Iris pigment epithelial cell (primary cell): ENCODE results near the gene CWC27.

Experiments used
- DNase-seq: peaks from one replicate; pipeline ENCODE4 v3.0.0-alpha.2; 2011; ENCODE audit warnings: low read depth

The CWC27 gene, protein sequence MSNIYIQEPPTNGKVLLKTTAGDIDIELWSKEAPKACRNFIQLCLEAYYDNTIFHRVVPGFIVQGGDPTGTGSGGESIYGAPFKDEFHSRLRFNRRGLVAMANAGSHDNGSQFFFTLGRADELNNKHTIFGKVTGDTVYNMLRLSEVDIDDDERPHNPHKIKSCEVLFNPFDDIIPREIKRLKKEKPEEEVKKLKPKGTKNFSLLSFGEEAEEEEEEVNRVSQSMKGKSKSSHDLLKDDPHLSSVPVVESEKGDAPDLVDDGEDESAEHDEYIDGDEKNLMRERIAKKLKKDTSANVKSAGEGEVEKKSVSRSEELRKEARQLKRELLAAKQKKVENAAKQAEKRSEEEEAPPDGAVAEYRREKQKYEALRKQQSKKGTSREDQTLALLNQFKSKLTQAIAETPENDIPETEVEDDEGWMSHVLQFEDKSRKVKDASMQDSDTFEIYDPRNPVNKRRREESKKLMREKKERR

GRCh38 chr5:64768358-64769312 lies at the start of gene CWC27, which contains the start of gene SREK1IP1:
TSS of gene CWC27 (plus strand) at chr5:64768930. CDS start at chr5:64769147, 217 bp downstream.
TSS of gene SREK1IP1 (minus strand) at chr5:64768691. CDS start at chr5:64768517, 174 bp downstream.
- DNase-seq, result peak; percentile 95

- DNase-seq, result no peak
Measured at GRCh38 chr5:64722588-64722987, 46.1 kb upstream of the CWC27 start.

- no peak for DNase-seq
Measured at GRCh38 chr5:64727150-64727549, 41.6 kb upstream of the CWC27 start.

- DNase-seq, result no peak
Measured at GRCh38 chr5:64742411-64742810, 26.3 kb upstream of the CWC27 start.

DNA sequence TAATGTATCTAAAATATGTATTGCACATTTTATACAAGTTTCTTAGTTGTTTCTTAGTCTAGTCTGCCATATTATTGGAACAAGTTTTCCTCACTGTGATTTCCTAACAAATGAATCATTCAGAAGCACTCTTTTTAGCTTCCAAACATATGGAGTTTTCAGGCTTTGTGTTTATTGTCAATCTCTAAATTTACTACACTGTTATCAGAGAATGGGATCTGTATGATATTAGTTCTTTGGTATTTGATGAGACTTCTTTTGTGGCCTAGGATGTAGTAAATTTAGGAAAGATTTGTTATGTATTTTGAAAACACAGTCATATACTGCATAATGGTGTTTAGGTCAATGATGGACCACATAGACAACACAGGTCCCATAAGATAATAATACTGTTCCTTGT lies 25.9 kb upstream of the CWC27 start:
- peak; percentile 20 for DNase-seq

- no peak for DNase-seq
Measured at GRCh38 chr5:64744914-64745313, 23.8 kb upstream of the CWC27 start.

DNA sequence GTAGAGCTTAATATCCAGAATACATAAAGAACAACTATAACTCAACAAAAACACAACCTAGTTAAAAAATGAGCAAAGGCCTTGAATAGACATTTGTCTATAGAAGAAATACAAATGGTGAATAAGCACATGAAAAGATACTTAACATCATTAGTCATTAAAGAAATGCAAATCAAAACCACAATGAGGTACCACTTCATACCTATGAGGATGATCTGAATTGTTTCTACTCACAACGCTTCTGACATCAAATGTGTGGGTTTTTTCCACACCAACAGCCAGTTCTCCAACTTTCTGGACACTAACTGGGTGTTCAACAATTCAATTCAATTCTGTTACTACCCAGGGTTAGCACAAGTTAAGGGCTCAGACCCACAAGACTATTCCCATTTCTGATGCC lies 22.3 kb upstream of the CWC27 start:
- DNase-seq, result peak; percentile 36

DNA sequence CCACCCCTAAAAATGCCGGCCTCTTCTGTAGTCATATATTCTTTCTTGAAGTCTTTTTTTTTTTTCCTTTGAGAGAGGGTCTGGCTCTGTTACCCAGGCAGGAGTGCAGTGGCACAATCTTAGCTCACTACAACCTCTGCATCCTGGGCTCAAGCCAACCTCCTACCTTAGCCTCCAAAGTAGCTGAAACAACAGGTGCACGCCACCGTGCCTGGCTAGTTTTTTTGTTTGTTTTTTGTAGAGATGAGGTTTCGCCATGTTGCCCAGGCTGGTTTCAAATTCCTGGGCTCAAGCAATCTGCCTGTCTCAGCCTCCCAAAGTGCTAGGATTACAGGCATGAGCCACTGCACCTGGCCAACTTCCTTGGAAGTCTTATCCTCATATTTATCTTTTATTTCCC lies 19.3 kb upstream of the CWC27 start:
- no peak for DNase-seq

DNA sequence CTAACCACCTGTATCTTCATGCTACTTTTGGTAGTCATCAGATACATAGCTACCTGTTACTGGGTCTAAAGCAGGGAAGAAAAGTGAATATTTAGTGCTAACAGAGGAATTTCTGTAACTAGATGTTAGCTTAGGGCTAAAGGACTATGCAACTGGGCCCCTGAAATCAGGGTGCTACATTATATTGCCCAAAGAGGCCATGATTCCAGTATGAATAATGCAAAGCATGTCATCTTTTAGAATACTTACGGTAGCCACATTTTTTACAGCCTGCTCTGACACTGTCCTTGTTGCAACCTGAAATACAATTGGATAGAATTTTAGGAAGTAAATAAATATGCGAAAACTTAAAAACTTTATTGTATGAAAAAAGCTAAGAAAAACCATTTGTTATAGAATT lies 14.7 kb upstream of the CWC27 start:
- DNase-seq, result no peak

DNA sequence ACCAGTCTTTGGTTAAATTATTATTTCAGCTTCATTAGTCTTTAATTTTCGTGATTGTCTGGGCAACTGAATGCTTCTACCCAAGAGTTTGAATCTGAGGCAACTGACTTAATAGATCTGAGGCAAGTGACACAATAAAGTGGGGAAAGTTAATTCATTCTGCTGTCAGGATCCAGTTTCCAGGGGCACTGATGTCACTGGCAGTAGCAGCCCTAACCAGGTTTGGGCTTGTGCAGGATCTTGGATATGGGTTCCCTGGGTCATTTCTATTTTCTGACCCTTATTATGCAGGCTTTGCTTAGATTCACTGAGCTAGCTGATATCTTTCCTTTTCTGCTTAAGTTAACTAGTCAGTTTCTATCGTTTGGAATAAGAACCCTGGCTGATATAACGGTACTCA lies 9.8 kb upstream of the CWC27 start:
- no peak for DNase-seq

- DNase-seq, result no peak
Measured at GRCh38 chr5:64759960-64760660, 8.6 kb upstream of the CWC27 start.

DNA sequence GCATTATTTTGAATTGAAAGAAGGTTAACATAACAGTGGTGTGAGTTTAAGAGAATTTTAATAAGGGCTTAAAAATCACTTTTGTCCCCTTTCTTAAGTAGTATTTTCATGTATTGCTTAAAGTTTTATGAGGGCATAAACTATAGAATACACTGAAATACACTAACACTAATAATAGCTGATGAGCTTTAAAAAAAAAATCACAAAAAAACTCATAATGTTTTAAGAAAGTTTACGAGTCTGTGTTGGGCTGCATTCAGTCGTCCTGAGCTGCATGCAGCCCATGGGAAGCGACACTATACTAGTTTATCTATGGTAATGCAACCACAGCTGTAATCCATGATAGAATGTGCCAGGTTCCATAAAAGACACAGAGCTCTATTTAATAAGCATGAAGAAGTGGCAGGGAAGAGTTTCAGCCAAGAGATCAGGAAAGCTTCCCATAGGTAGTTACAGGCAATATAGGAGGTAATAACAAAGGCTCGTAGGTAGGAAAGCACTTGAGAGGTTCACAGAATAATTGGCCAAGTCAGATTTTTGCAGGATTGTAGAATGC lies 4.7 kb upstream of the CWC27 start:
- no peak for DNase-seq

- peak; percentile 56 for DNase-seq
Measured at GRCh38 chr5:64765804-64766504, 2.8 kb upstream of the CWC27 start.

- DNase-seq, result no peak
Measured at GRCh38 chr5:64766941-64767340, 1.8 kb upstream of the CWC27 start.

- peak; percentile 21 for DNase-seq
Measured at GRCh38 chr5:64767959-64768357, 772 bp upstream of the CWC27 start.

GRCh38 chr5:64769855-64770254 lies 1.1 kb downstream of the CWC27 start:
- DNase-seq, result no peak

DNA sequence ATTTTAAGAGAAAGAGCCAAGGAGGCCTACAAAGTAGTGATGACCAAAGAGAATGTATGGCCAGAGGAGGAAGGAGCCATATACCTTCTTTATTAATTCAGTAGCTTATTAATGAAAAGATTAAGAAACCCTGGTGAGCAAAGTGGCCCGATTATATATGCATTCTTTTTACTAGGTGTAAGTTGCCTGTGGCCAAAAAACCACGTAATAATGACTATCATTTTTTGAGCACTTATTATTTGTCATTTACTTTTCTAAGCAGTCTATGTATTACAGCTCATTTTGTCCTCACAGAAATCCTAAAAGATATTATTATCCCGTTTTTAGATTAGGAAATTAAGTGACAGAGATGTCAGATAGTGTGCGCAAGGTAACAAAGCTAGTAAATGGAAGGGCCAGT lies 3.0 kb downstream of the CWC27 start:
- no peak for DNase-seq

DNA sequence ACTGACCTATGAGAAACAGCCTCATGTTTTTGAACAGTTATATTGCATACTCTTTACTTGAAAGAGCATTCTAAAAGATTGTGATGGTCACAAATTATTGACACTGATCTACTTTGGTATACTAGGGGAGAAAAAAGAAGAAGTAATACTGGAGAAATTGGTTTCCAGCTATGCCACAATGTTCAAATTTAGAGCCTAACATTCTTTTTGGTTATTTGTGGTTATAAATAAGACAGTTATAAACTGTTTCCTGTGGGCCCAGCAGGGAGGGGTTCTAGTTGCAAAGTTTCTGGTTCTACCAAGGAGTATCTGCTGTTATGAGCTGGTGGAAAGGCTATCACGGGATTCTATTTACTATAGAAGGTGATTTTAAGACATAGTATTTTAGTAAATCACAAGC lies 4.8 kb downstream of the CWC27 start:
- DNase-seq, result no peak

DNA sequence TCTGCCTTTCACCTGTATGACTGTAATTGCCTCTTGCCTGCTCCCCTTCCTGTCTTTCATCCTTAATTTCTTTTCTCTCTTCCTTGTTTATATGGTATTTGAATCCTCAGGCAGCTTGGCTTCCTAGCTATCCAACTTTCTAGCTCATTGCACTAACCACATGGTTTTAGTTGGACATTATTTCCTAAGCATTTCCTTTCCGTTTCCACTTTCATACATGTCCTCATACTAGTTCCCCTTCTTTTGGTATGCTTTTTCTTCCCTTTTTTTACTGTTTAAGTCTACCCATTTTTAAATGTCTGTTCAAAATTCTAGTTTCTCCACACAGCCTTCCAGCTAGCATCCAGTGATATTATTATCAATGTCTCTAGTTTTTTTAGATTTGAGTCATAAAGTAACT lies 6.6 kb downstream of the CWC27 start:
- no peak for DNase-seq

DNA sequence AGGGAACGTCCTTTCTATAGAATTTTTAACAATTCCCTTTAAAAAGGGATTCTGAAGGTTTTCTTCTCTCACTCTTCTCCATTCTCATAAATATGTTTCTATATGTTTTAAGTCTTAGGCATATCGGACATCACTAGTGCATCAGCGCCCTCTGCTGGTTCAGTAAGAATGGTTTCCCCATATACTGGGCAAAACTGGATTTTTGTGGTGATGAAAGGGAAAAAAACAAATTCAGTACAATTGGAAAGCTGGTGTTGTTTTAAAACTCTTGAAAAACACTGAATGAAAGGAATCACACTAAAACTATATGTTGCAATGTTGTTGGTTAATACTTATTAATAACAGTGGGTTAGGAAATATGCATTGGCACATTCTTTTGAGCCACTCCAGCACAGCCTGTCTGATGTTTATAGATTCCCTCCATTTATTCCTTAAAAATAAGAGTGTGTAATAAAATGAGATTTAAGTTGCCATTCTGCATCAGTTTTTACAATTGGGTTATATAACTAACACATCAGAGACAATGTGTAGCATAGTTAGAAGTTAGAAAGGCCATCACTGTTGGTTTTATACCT lies 15.8 kb downstream of the CWC27 start:
- DNase-seq, result peak; percentile 87

- DNase-seq, result no peak
Measured at GRCh38 chr5:64786372-64786771, 17.6 kb downstream of the CWC27 start.
